CD4-positive, alpha-beta memory T cell (primary cell): ENCODE measurements around the gene ADIPOR2. TPM values are rescaled to one million over a fixed set of nuclear protein-coding genes. Genes with fewer than 3 reads are reported as not detected.

Source experiments
- CTCF ChIA-PET: fragments of 350-600 bp; sonication (Branson Sonifier 250); formaldehyde crosslinking; loops from one replicate; lab custom pipeline; 2021; ENCODE audit warnings: inconsistent platforms; ENCODE audit not compliant: partially characterized antibody; lab: Charles Lee
- POLR2A ChIA-PET: fragments of 350-600 bp; sonication (Branson Sonifier 250); formaldehyde crosslinking; loops from one replicate; lab custom pipeline; 2021; ENCODE audit not compliant: partially characterized antibody; lab: Charles Lee
- DNase-seq, 5 donors: peaks; one replicate each; pipeline versions ENCODE4 v3.0.0 to v3.0.0-alpha.2; 2020 to 2022; ENCODE audit warnings: mixed read lengths in 1 of 5
- H3K27ac ChIP-seq: one replicate; pipeline ENCODE4 v1.7.0; 2013; ENCODE audit warnings: low read depth, low read length
- H3K27me3 ChIP-seq: 2 replicates; pipeline ENCODE4 v1.7.0; 2013; ENCODE audit warnings: mild to moderate bottlenecking, low read length, moderate library complexity; ENCODE audit not compliant: insufficient read depth
- H3K36me3 ChIP-seq: 2 replicates; pipeline ENCODE4 v1.7.0; 2013; ENCODE audit warnings: mild to moderate bottlenecking, low read length, moderate library complexity; ENCODE audit not compliant: insufficient read depth
- H3K4me1 ChIP-seq: 2 replicates; pipeline ENCODE4 v1.7.0; 2013; ENCODE audit warnings: mild to moderate bottlenecking, low read length, moderate library complexity; ENCODE audit not compliant: insufficient read depth
- H3K4me3 ChIP-seq, 2 donors: one replicate each; pipeline ENCODE4 v1.7.0; 2013; ENCODE audit warnings: low read length in 2 of 2, mild to moderate bottlenecking in 1 of 2
- H3K9me3 ChIP-seq, 2 donors: one replicate each; pipeline ENCODE4 v1.7.0; 2013; ENCODE audit warnings: low read length in 2 of 2, control low read depth in 1 of 2; ENCODE audit not compliant: control insufficient read depth in 1 of 2
- H3K27ac Mint-ChIP-seq, 7 donors: one replicate each; pipeline ENCODE4 v1.8.0; 2020 to 2021; ENCODE audit warnings: mixed read lengths in 7 of 7, mild to moderate bottlenecking in 6 of 7, inconsistent platforms in 3 of 7, moderate library complexity in 3 of 7
- H3K27me3 Mint-ChIP-seq, 2 donors: one replicate each; pipeline ENCODE4 v1.8.0; 2020 to 2021; ENCODE audit warnings: mixed read lengths in 2 of 2
- H3K36me3 Mint-ChIP-seq, 2 donors: one replicate each; pipeline ENCODE4 v1.8.0; 2020 to 2021; ENCODE audit warnings: mixed read lengths in 2 of 2, inconsistent platforms in 1 of 2, mild to moderate bottlenecking in 1 of 2
- H3K4me1 Mint-ChIP-seq, 4 donors: one replicate each; pipeline ENCODE4 v1.8.0; 2020 to 2021; ENCODE audit warnings: mixed read lengths in 4 of 4, mild to moderate bottlenecking in 1 of 4
- H3K4me3 Mint-ChIP-seq, 8 donors: one replicate each; pipeline ENCODE4 v1.8.0; 2020 to 2021; ENCODE audit warnings: mixed read lengths in 8 of 8, mild to moderate bottlenecking in 7 of 8, moderate library complexity in 6 of 8, inconsistent platforms in 3 of 8
- H3K9me3 Mint-ChIP-seq, 8 donors: one replicate each; pipeline ENCODE4 v1.8.0; 2020 to 2021; ENCODE audit warnings: mixed read lengths in 8 of 8, mild to moderate bottlenecking in 5 of 8, inconsistent platforms in 3 of 8, moderate library complexity in 1 of 8
- intact Hi-C: fragments of 100-400 bp; cut with micrococcal nuclease; formaldehyde crosslinking; loops from one replicate; pipeline ENCODE4 v1.15.1; 2023
- polyA plus RNA-seq, 2 donors: library from polyadenylated mRNA; unstranded; fragments of 300-500 nt; fragmentation: Illumina TruSeq; gene quantifications; one replicate each; pipeline ENCODE4 v1.2.3, GENCODE V29; 2021
- total RNA-seq, 2 experiments: library from RNA; stranded (reverse); gene quantifications; one replicate each; pipeline ENCODE4 v1.2.3, GENCODE V29; 2021

ADIPOR2 gene
- total and polyA plus RNA-seq, 4 experiments from 2014 or later, result 1.8 to 36.2 (median 19.6) TPM

DNA sequence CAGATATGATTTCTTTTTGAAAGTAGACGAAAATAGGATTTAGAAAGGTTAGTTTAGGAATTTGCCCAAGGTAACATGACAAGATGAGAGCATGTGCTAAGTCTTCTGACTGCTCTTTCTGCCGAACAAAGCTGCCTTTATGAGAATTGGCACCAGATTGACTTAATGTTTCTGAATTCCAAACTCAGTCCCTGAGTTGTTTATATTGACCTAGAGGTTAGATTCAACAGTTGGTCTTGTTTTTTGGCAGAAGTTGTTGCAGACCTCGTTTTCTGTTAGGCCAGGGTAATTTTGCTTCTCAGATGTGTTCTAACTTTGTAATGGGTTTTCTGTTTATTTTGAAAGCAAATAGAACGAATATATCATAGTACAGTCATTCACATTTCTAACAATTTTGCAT is 68.0 kb downstream of the ADIPOR2 start:
- no peak for DNase-seq
- ChIA-PET CTCF (no interaction called here), POLR2A (interaction anchor here (0.6 kb wide), 1 partner anchor 106 kb away, joined by 3 read pairs; no protein-coding TSS in a partner anchor)
- H3K27ac Mint-ChIP-seq, result no peak overlapping the region
- Histone ChIP-seq H3K4me1 (no peaks in the 10 kb centered on the region), H3K36me3 (peaks cover 13% of the 10 kb centered on the region), H3K27ac (no peak overlapping the region), H3K27me3 (no peaks in the 10 kb centered on the region), H3K4me3 (no peak overlapping the region), H3K9me3 (no peaks in the 10 kb centered on the region)
- H3K4me3 Mint-ChIP-seq, result no peak overlapping the region
- intact Hi-C loops, result no loop called here
- peaks cover 3 to 10% (median 6%) of the 10 kb centered on the region in 4 donors for H3K4me1 Mint-ChIP-seq
- peaks cover 50 to 52% of the 10 kb centered on the region in 2 donors for H3K36me3 Mint-ChIP-seq
- no peaks in the 10 kb centered on the region for H3K9me3 Mint-ChIP-seq
- H3K27me3 Mint-ChIP-seq, result no peaks in the 10 kb centered on the region

- Mint-ChIP-seq H3K27me3 (no peaks in the 10 kb centered on the region), H3K27ac (peak overlapping the region in 2 of 7 donors; percentile 1 to 19), H3K4me1 (peaks cover 3 to 17% (median 11%) of the 10 kb centered on the region in 4 donors), H3K9me3 (no peaks in the 10 kb centered on the region), H3K36me3 (peaks cover 38 to 43% of the 10 kb centered on the region in 2 donors), H3K4me3 (no peak overlapping the region)
- Histone ChIP-seq H3K9me3 (no peaks in the 10 kb centered on the region), H3K4me3 (no peak overlapping the region), H3K27me3 (no peaks in the 10 kb centered on the region), H3K27ac (no peak overlapping the region), H3K36me3 (peaks cover 9% of the 10 kb centered on the region), H3K4me1 (no peaks in the 10 kb centered on the region)
- intact Hi-C loops, result no loop called here
- ChIA-PET POLR2A (no interaction called here), CTCF (interaction anchor here (0.9 kb wide), 1 partner anchor 108 kb away, joined by 3 read pairs; no protein-coding TSS in a partner anchor)
- DNase-seq, result no peak
Observed at GRCh38 chr12:1760566-1761382, 69.9 kb downstream of the ADIPOR2 start.

DNA sequence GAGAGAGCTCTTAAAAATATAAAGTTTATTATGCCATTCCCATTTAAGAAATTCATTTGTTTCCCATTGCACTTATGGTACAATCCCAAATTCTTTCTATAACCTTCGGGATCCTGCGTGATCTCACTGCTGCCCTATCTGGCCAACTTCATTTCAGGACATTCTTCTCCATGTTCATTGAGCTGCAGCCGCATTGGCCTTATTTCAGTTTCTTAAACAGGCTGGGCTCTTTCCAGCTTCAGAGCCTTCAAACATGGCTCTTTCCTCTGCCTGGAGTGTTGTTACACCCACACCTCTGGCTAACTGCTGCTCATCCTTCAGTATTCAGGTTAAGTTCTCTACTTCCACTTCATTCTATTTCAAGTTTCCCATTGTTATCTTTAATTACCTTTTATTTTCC is 71.0 kb downstream of the ADIPOR2 start:
- intact Hi-C loops, result no loop called here
- Mint-ChIP-seq H3K27me3 (no peaks in the 10 kb centered on the region), H3K36me3 (peaks cover 32 to 38% of the 10 kb centered on the region in 2 donors), H3K27ac (no peak overlapping the region), H3K4me3 (no peak overlapping the region), H3K9me3 (no peaks in the 10 kb centered on the region), H3K4me1 (peaks cover 4 to 16% (median 12%) of the 10 kb centered on the region in 4 donors)
- no peak overlapping the region for H3K27ac ChIP-seq
- H3K4me3 ChIP-seq, result no peak overlapping the region
- H3K27me3 ChIP-seq, result no peaks in the 10 kb centered on the region
- no peak for DNase-seq
- CTCF ChIA-PET, result interaction anchor here (0.9 to 1.3 kb wide), 3 partner anchors 29 to 127 kb away, joined by 3 to 8 read pairs (median 3); no protein-coding TSS in a partner anchor
- H3K36me3 ChIP-seq, result peaks cover 9% of the 10 kb centered on the region
- H3K9me3 ChIP-seq, result no peaks in the 10 kb centered on the region
- H3K4me1 ChIP-seq, result no peaks in the 10 kb centered on the region
- POLR2A ChIA-PET, result no interaction called here

GRCh38 chr12:1763153-1763552 is 72.3 kb downstream of the ADIPOR2 start:
- no peaks in the 10 kb centered on the region for H3K27me3 Mint-ChIP-seq
- CTCF ChIA-PET, result no interaction called here
- POLR2A ChIA-PET, result no interaction called here
- no peak for DNase-seq
- no peaks in the 10 kb centered on the region for H3K9me3 ChIP-seq
- H3K27ac ChIP-seq, result no peak overlapping the region
- H3K9me3 Mint-ChIP-seq, result no peaks in the 10 kb centered on the region
- H3K4me3 ChIP-seq, result no peak overlapping the region
- no peaks in the 10 kb centered on the region for H3K27me3 ChIP-seq
- no peaks in the 10 kb centered on the region for H3K4me1 ChIP-seq
- peaks cover 20 to 27% of the 10 kb centered on the region in 2 donors for H3K36me3 Mint-ChIP-seq
- intact Hi-C loops, result no loop called here
- H3K27ac Mint-ChIP-seq, result no peak overlapping the region
- no peaks in the 10 kb centered on the region for H3K36me3 ChIP-seq
- H3K4me1 Mint-ChIP-seq, result peaks cover 4 to 19% (median 12%) of the 10 kb centered on the region in 4 donors
- H3K4me3 Mint-ChIP-seq, result no peak overlapping the region

- H3K27ac Mint-ChIP-seq, result no peak overlapping the region
- ChIA-PET CTCF (no interaction called here), POLR2A (no interaction called here)
- H3K36me3 Mint-ChIP-seq, result peaks cover 3 to 15% of the 10 kb centered on the region in 2 donors
- Histone ChIP-seq H3K4me1 (no peaks in the 10 kb centered on the region), H3K9me3 (no peaks in the 10 kb centered on the region), H3K27ac (no peak overlapping the region), H3K4me3 (no peak overlapping the region), H3K27me3 (no peaks in the 10 kb centered on the region), H3K36me3 (no peaks in the 10 kb centered on the region)
- no peaks in the 10 kb centered on the region for H3K27me3 Mint-ChIP-seq
- DNase-seq, result no peak
- no peaks in the 10 kb centered on the region for H3K9me3 Mint-ChIP-seq
- H3K4me3 Mint-ChIP-seq, result no peak overlapping the region
- intact Hi-C loops, result no loop called here
- peaks cover 4 to 18% (median 12%) of the 10 kb centered on the region in 4 donors for H3K4me1 Mint-ChIP-seq
Observed at GRCh38 chr12:1766110-1766509, 75.2 kb downstream of the ADIPOR2 start.

DNA sequence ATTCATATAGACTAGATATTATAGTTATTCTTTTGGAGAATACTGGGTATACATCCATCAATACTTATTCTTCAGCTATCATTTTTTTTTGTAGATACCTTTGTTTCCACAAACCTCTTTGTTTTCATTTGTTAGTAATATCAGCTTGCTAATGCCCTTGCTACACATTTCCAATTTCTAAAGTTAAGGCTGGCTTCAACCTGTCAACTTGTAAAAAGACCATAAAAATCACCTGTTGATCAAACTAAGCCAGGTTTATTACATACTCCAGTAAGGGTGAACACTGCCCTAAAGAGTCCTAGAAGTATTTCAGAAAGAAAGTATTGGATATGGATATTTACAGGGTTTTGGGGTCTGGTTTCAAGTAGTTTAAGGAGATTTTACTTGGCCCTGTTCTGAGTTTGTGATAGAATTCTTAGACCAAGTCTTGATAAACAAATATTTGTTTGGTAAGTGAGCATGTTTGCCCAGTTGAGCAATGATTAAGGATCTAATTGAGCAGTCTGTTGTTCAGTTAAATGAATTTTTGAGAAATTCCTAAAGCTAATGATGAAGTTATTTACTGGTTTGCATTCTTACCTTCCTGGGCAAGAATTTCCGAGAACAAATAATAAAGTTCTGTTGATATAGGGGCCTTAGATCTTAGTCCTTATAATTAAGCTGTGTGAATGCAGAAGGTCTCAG is 76.7 kb downstream of the ADIPOR2 start:
- H3K4me1 ChIP-seq, result no peaks in the 10 kb centered on the region
- Mint-ChIP-seq H3K27ac (no peak overlapping the region), H3K36me3 (peaks cover 0 to 5% of the 10 kb centered on the region in 2 donors), H3K4me3 (no peak overlapping the region), H3K4me1 (peaks cover 4 to 21% (median 12%) of the 10 kb centered on the region in 4 donors), H3K27me3 (no peaks in the 10 kb centered on the region), H3K9me3 (no peaks in the 10 kb centered on the region)
- H3K36me3 ChIP-seq, result no peaks in the 10 kb centered on the region
- ChIA-PET CTCF (interaction anchor here (0.6 to 1.8 kb wide), 3 partner anchors 69 to 172 kb away, joined by 3 to 4 read pairs (median 4); no protein-coding TSS in a partner anchor), POLR2A (no interaction called here)
- no peak overlapping the region for H3K27ac ChIP-seq
- H3K9me3 ChIP-seq, result no peaks in the 10 kb centered on the region
- no peaks in the 10 kb centered on the region for H3K27me3 ChIP-seq
- DNase-seq, result no peak
- no peak overlapping the region for H3K4me3 ChIP-seq
- intact Hi-C loops, result no loop called here

DNA sequence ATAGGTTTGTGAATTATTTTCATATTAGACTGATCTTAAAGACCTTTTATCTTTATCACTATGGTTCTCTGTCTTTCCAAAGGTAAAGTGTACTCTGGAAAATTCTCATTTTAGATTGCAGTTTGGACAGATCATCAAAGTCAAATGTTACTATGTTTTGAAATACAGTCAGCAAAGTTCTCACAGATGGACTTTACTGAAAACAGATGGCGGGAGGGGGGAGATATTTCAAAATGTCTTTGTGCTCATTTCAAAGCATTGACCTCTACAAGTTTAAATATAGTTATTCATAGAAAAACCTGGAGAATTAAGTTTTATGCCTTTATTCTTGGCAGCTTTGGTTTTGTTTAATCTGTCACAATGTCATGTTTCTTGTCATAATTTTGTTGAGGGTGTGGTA is 77.7 kb downstream of the ADIPOR2 start:
- no peak for DNase-seq
- Mint-ChIP-seq H3K4me3 (no peak overlapping the region), H3K9me3 (no peaks in the 10 kb centered on the region), H3K27me3 (no peaks in the 10 kb centered on the region), H3K27ac (no peak overlapping the region), H3K4me1 (peaks cover 4 to 21% (median 9%) of the 10 kb centered on the region in 4 donors), H3K36me3 (peaks cover 8 to 13% of the 10 kb centered on the region in 2 donors)
- Histone ChIP-seq H3K4me1 (no peaks in the 10 kb centered on the region), H3K27me3 (no peaks in the 10 kb centered on the region), H3K36me3 (no peaks in the 10 kb centered on the region), H3K4me3 (no peak overlapping the region), H3K27ac (no peak overlapping the region), H3K9me3 (no peaks in the 10 kb centered on the region)
- POLR2A ChIA-PET, result no interaction called here
- CTCF ChIA-PET, result interaction anchor here (1.4 kb wide), 1 partner anchor 171 kb away, joined by 3 read pairs; no protein-coding TSS in a partner anchor
- intact Hi-C loops, result no loop called here
